H1 (cell line): ENCODE results near the gene KIF5A. TPM values are rescaled to one million over a fixed set of nuclear protein-coding genes. Genes with fewer than 3 reads are reported as not detected.
A peak's percentile ranks its signal among the peaks of the same experiment; 100 is the strongest.

Experiments used
- CHD2 ChIP-seq: IDR thresholded peaks from 2 replicates; pipeline ENCODE4 v1.6.1; 2012; ENCODE audit warnings: low read length, improper control_type of control experiment
- CHD7 ChIP-seq: fragments of 300-600 bp; sonication (generic); IDR thresholded peaks from 2 replicates; pipeline ENCODE4 v1.7.1; 2012; ENCODE audit warnings: low read length, moderate library complexity, mild to moderate bottlenecking, inconsistent platforms; ENCODE audit not compliant: insufficient replicate concordance
- GABPA ChIP-seq: IDR thresholded peaks from 2 replicates; pipeline ENCODE4 v1.6.1; 2011; ENCODE audit warnings: mild to moderate bottlenecking, low read length, moderate library complexity, borderline replicate concordance; ENCODE audit not compliant: insufficient read depth
- HDAC2 ChIP-seq, 2 experiments: fragments of 300-600 bp in 1 of 2; sonication (generic) in 1 of 2; IDR thresholded peaks; 2 replicates each; pipeline ENCODE4 v1.6.1; 2011 to 2012; ENCODE audit warnings: low read depth in 2 of 2, low read length in 2 of 2, mild to moderate bottlenecking in 2 of 2, moderate library complexity in 2 of 2, borderline replicate concordance in 1 of 2, inconsistent platforms in 1 of 2
- HDAC6 ChIP-seq: IDR thresholded peaks from one replicate; pipeline ENCODE4 v1.7.1; 2012; ENCODE audit warnings: low read depth, mild to moderate bottlenecking, inconsistent platforms, low read length, moderate library complexity
- JUN ChIP-seq: IDR thresholded peaks from 2 replicates; pipeline ENCODE4 v1.6.1; 2011; ENCODE audit warnings: low read depth, mild to moderate bottlenecking, improper control_type of control experiment, low read length
- POLR2AphosphoS5 ChIP-seq: IDR thresholded peaks from 2 replicates; pipeline ENCODE4 v1.6.1; 2011; ENCODE audit warnings: low read depth, low read length
- RBBP5 ChIP-seq: IDR thresholded peaks from 2 replicates; pipeline ENCODE4 v1.7.1; 2012; ENCODE audit warnings: low read depth, mild to moderate bottlenecking, inconsistent platforms, low read length, moderate library complexity, borderline replicate concordance
- RNF2 ChIP-seq: fragments of 200-900, 300-1000 bp; sonication (generic); IDR thresholded peaks from 2 replicates; pipeline ENCODE4 v1.7.1; 2016; ENCODE audit warnings: borderline replicate concordance, low read depth, mild to moderate bottlenecking, antibody characterized with exemption, low read length; ENCODE audit not compliant: poor library complexity, severe bottlenecking; ENCODE audit errors: missing control alignments
- polyA plus RNA-seq, 7 experiments: library from polyadenylated mRNA; depleted of rRNA in 3 of 7; stranded (reverse) in 5 of 7; unstranded in 2 of 7; fragments of >200 nt in 5 of 7; fragments of 200-250 nt in 2 of 7; gene quantifications; 1 replicate in 5 of 7; 2 replicates in 1 of 7; 4 replicates in 1 of 7; pipeline versions ENCODE4 v1.2.1 to v1.2.3, GENCODE V29; 2011 to 2013; ENCODE audit warnings: missing spikeins in 2 of 7, mixed read lengths in 2 of 7
- total RNA-seq: library from RNA; stranded (reverse); fragmentation: NEBNext Ultra II Directional; extraction: Animal tissue kit (Norgen Biotek cat#: 25700); gene quantifications from 2 replicates; pipeline ENCODE4 v1.2.1, GENCODE V29; 2021

The KIF5A gene
- total and polyA plus RNA-seq, 2 of the 8 experiments (the other 6 are each of a cell fraction or from before 2014, with no cell fraction given) = 10.7 to 21.9 TPM

DNA sequence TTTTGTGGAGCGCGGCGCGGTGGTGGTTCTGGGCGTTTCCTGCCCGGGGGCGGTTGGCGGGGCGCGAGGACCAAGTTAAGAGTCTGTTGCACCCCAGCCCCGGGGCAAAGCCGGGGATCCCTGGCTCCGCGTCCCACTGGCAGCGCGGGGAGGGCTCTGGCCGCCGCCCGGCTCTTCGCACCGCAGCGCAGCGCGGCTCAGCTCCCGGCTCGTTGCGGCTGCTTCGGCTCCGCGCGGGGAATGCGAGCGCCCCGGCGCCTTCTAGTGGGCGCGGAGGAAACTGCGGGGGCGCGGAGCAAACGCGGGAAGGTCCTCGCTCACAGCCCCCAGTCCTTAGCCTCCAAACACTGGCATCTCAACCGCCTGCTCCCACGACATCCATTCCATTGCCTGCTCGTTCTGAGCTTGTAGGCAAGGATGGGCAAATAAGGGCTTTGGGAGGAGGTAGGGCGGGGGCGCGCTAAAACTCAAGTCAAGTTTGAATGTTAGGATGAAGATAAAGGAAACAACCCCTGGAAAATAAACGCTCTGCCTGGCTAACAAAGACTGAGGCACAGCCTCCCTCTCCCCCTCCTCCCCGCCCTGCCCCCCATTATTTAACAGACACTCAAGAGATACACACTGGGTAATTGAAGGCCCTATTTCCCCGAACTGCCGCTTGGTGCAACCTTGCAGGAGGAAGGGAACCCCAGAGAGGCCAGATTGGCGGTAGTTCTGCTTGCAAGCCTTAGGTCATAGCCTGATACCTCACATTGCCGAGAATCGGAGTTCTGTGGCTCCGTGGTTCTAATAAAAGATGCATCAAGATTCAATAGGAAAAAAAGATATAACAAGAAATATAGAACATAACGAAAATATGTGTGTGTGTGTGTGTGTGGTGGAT is 83.4 kb downstream of the KIF5A start, which contains the start of gene B4GALNT1 (continued):
- TF ChIP-seq JUN (no peak), HDAC2 (IDR thresholded peaks at IDR 0.05; ENCODE audit: borderline replicate concordance in 1 of 2, low read depth in 2 of 2, low read length in 2 of 2) (peak in 1 of 2 experiments; percentile 65; a peak in 1 of 4 replicates), RNF2 (no peak), POLR2AphosphoS5 (no peak), CHD2 (no peak), CHD7 (no peak), GABPA (no peak), RBBP5 (no peak), HDAC6 (no peak)
